ENCODE measurements around the gene CYP4X1.
"Not testable (repeated sequence)": the region's sequence is repeated elsewhere in the genome, so short reads cannot be mapped to it uniquely, and the experiment has no call there.

Gene CYP4X1

GRCh38 chr1:47089356-47089755, 65.9 kb downstream of the CYP4X1 start:
- DNase-seq (ENCODE audit: low read depth): not testable (repeated sequence)

GRCh38 chr1:47091476-47091875, 68.0 kb downstream of the CYP4X1 start:
- DNase-seq (ENCODE audit: low read depth): not testable (repeated sequence)
